Panc1 (cell line): ENCODE results near the gene SCGB1D4. TPM values are rescaled to one million over a fixed set of nuclear protein-coding genes. Genes with fewer than 3 reads are reported as not detected.
"Not testable (repeated sequence)": the region's sequence is repeated elsewhere in the genome, so short reads cannot be mapped to it uniquely, and the experiment has no call there.

Experiments used
- ATAC-seq: fragments of 200-7000 bp; cut with Tn5 transposase; 2 replicates; pipeline ENCODE4 v1.9.1; 2020; ENCODE audit warnings: mild to moderate bottlenecking, moderate library complexity
- BruUV-seq: library from RNA; stranded (reverse); fragments of 400-500 nt; replicated peaks from 2 replicates; lab custom pipeline; 2021; lab: Mats Ljungman, UMichigan
- CTCF ChIA-PET: fragments of 300-600 bp; sonication (Branson Sonifier 250); formaldehyde crosslinking; loops from one replicate; lab custom pipeline; 2022; ENCODE audit warnings: antibody characterized with exemption; lab: Charles Lee
- POLR2A ChIA-PET: fragments of 300-600 bp; sonication (Branson Sonifier 250); formaldehyde crosslinking; loops from one replicate; lab custom pipeline; 2022; ENCODE audit warnings: antibody characterized with exemption; lab: Charles Lee
- DNase-seq: peaks from one replicate; pipeline ENCODE4 v3.0.0-alpha.2; 2010; ENCODE audit warnings: low read depth, low spot score
- H3K27ac ChIP-seq: 2 replicates; pipeline ENCODE4 v1.5.1; 2011; ENCODE audit warnings: mild to moderate bottlenecking, low read length, inconsistent platforms
- H3K27me3 ChIP-seq: fragments of 200-500 bp; sonication (Bioruptor generic); 2 replicates; pipeline ENCODE4 v1.6.0; 2014; ENCODE audit warnings: low read length, inconsistent platforms; ENCODE audit not compliant: control insufficient read depth, insufficient read depth
- H3K36me3 ChIP-seq: fragments of 200-500 bp; sonication (Bioruptor generic); 2 replicates; pipeline ENCODE4 v1.5.1; 2014; ENCODE audit warnings: inconsistent platforms, mild to moderate bottlenecking, low read length, moderate library complexity; ENCODE audit not compliant: control insufficient read depth, insufficient read depth
- H3K4me1 ChIP-seq: 2 replicates; pipeline ENCODE4 v1.5.1; 2011; ENCODE audit warnings: inconsistent platforms, mild to moderate bottlenecking, low read length, moderate library complexity; ENCODE audit not compliant: control insufficient read depth, insufficient read depth
- H3K4me3 ChIP-seq, 2 experiments: 2 replicates each; pipeline ENCODE4 v1.5.1; 2011 to 2012; ENCODE audit warnings: low read depth in 2 of 2, low read length in 2 of 2, mild to moderate bottlenecking in 2 of 2, inconsistent platforms in 1 of 2, moderate library complexity in 1 of 2
- H3K9me3 ChIP-seq: fragments of 200-500 bp; sonication (Bioruptor generic); 2 replicates; pipeline ENCODE4 v1.5.1; 2014; ENCODE audit warnings: low read depth, mild to moderate bottlenecking, inconsistent platforms, low read length, moderate library complexity; ENCODE audit not compliant: control insufficient read depth, insufficient read depth
- POLR2AphosphoS5 ChIP-seq: IDR thresholded peaks from 2 replicates; pipeline ENCODE4 v1.6.1; 2012; ENCODE audit warnings: mild to moderate bottlenecking, low read depth, low read length, moderate library complexity
- SIN3A ChIP-seq: IDR thresholded peaks from 2 replicates; pipeline ENCODE4 v1.6.1; 2012; ENCODE audit warnings: low read depth, mild to moderate bottlenecking, low read length, moderate library complexity, borderline replicate concordance; ENCODE audit not compliant: insufficient read depth
- TCF7L2 ChIP-seq: IDR thresholded peaks from 2 replicates; pipeline ENCODE4 v1.6.1; 2011; ENCODE audit warnings: mild to moderate bottlenecking, low read depth, low read length, inconsistent platforms
- in situ Hi-C: cut with HindIII; loops from 2 replicates; pipeline ENCODE4 v1.10.0; 2016; ENCODE audit warnings: low sequenced_read_pairs, low pct_unique_long_range_greater_than_20kb
- intact Hi-C: fragments of 100-400 bp; cut with micrococcal nuclease; formaldehyde crosslinking; loops from one replicate; pipeline ENCODE4 v1.10.0; 2022; ENCODE audit not compliant: unreplicated experiment
- total RNA-seq: library from RNA; stranded (reverse); gene quantifications from one replicate; pipeline ENCODE4 v1.2.1, GENCODE V29; 2021; ENCODE audit not compliant: unreplicated experiment
- TF ChIP-seq, protein P1 (sequence below), 2 experiments: IDR thresholded peaks; 2 replicates each; pipeline ENCODE4 v1.6.1; 2011 to 2012; ENCODE audit warnings: low read depth in 2 of 2, control low read depth in 1 of 2, low read length in 1 of 2, mild to moderate bottlenecking in 1 of 2, moderate library complexity in 1 of 2; ENCODE audit not compliant: insufficient read depth in 1 of 2
- TF ChIP-seq, protein P2 (sequence below): fragments of 450-650 bp; IDR thresholded peaks from 2 replicates; pipeline ENCODE4 v1.5.1; 2017; ENCODE audit warnings: mild to moderate bottlenecking

The SCGB1D4 gene
- total RNA-seq, 1 experiment from 2014 or later = not detected

DNA sequence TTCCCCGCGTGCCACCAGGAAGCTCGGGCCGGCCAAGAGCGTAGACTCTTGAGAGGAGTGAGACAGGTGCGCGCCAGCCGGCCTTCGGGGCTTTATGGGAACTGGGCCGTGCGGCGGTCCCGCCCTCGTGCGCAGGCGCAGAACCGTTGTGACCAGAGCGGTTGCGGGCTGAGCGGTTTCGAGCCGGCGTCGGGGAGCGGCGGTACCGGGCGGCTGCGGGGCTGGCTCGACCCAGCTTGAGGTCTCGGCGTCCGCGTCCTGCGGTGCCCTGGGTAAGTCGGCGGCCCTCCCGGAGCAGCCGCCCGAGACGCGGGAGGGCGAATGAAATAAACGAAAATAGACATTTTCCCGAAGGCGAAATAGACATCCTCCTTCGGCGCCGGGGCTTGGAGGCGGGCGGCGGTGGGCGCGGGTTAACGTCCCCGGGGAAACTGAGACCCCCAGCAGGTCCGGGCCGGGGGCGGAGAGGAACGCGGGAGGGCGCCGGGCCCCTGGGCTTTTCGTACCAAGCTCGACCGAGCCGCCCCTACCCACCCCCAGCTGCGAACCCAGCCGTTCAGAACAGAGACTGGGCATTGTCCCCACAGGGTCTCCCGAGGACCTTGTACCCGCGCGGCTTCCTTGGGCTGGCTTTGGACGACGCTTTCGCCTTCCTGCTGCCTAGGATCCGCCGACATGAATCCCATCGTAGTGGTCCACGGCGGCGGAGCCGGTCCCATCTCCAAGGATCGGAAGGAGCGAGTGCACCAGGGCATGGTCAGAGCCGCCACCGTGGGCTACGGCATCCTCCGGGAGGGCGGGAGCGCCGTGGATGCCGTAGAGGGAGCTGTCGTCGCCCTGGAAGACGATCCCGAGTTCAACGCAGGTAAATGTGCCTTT lies 38.7 kb upstream of the SCGB1D4 start, which contains the start of gene ASRGL1:
Gene ASRGL1 (plus strand): TSS at position 146 of the 879 bp plus-strand sequence. CDS start 530 bp downstream, at position 676.
- Histone ChIP-seq H3K36me3 (no peaks in the 10 kb centered on the region; the same call in 1 of the 2 replicates), H3K27ac (peak within 1 kb of the TSS; percentile 73), H3K9me3 (no peaks in the 10 kb centered on the region), H3K4me1 (no peaks in the 10 kb centered on the region), H3K27me3 (no peaks in the 10 kb centered on the region; the same call in 1 of the 2 replicates), H3K4me3 (peak within 1 kb of the TSS; percentile 68 to 79)
- TF ChIP-seq SIN3A = 0 out of 2 replicates have a peak, but pooled peaks have one; percentile 11
- TF ChIP-seq POLR2AphosphoS5 = peak; percentile 28; the same call in 1 of the 2 replicates
- TF ChIP-seq, protein P1, sequence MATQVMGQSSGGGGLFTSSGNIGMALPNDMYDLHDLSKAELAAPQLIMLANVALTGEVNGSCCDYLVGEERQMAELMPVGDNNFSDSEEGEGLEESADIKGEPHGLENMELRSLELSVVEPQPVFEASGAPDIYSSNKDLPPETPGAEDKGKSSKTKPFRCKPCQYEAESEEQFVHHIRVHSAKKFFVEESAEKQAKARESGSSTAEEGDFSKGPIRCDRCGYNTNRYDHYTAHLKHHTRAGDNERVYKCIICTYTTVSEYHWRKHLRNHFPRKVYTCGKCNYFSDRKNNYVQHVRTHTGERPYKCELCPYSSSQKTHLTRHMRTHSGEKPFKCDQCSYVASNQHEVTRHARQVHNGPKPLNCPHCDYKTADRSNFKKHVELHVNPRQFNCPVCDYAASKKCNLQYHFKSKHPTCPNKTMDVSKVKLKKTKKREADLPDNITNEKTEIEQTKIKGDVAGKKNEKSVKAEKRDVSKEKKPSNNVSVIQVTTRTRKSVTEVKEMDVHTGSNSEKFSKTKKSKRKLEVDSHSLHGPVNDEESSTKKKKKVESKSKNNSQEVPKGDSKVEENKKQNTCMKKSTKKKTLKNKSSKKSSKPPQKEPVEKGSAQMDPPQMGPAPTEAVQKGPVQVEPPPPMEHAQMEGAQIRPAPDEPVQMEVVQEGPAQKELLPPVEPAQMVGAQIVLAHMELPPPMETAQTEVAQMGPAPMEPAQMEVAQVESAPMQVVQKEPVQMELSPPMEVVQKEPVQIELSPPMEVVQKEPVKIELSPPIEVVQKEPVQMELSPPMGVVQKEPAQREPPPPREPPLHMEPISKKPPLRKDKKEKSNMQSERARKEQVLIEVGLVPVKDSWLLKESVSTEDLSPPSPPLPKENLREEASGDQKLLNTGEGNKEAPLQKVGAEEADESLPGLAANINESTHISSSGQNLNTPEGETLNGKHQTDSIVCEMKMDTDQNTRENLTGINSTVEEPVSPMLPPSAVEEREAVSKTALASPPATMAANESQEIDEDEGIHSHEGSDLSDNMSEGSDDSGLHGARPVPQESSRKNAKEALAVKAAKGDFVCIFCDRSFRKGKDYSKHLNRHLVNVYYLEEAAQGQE (IDR thresholded peaks at IDR 0.05; ENCODE audit: insufficient read depth in 1 of 2, low read depth in 2 of 2, low read length in 1 of 2) = no peak
- TF ChIP-seq, protein P2, sequence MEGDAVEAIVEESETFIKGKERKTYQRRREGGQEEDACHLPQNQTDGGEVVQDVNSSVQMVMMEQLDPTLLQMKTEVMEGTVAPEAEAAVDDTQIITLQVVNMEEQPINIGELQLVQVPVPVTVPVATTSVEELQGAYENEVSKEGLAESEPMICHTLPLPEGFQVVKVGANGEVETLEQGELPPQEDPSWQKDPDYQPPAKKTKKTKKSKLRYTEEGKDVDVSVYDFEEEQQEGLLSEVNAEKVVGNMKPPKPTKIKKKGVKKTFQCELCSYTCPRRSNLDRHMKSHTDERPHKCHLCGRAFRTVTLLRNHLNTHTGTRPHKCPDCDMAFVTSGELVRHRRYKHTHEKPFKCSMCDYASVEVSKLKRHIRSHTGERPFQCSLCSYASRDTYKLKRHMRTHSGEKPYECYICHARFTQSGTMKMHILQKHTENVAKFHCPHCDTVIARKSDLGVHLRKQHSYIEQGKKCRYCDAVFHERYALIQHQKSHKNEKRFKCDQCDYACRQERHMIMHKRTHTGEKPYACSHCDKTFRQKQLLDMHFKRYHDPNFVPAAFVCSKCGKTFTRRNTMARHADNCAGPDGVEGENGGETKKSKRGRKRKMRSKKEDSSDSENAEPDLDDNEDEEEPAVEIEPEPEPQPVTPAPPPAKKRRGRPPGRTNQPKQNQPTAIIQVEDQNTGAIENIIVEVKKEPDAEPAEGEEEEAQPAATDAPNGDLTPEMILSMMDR = no peak
- intact Hi-C loops (no loop called here), in situ Hi-C loops (no loop called here)
- POLR2A ChIA-PET = no interaction called here
- peak; percentile 98 for ATAC-seq
- DNase-seq = no peak
- CTCF ChIA-PET = no interaction called here
- BruUV-seq = no TSS peak

DNA sequence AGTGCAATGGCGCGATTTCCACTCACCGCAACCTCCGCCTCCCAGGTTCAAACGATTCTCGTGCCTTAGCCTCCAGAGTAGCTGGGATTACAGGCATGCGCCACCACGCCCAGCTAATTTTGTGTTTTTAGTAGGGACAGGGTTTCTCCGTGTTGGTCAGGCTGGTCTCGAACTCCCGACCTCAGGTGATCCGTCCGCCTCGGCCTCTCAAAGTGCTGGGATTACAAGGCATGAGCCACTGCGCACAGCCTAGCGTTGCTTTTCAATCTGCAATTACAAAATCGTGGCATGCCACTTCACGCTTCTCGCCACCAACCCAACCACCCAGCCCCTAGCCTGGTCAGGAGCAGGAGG lies 38.1 kb upstream of the SCGB1D4 start:
- BruUV-seq, H3K27me3 ChIP-seq, H3K36me3 ChIP-seq, DNase-seq, H3K9me3 ChIP-seq, in situ Hi-C loops, intact Hi-C loops, H3K4me1 ChIP-seq, POLR2A ChIA-PET, ATAC-seq: not testable (repeated sequence)
- Histone ChIP-seq H3K27ac (peak overlapping the region; percentile 73), H3K4me3 (peak overlapping the region; percentile 68 to 79)
- CTCF ChIA-PET = interaction anchor here (0.6 kb wide), 1 partner anchor 128 kb away, joined by 3 read pairs; no protein-coding TSS in a partner anchor

DNA sequence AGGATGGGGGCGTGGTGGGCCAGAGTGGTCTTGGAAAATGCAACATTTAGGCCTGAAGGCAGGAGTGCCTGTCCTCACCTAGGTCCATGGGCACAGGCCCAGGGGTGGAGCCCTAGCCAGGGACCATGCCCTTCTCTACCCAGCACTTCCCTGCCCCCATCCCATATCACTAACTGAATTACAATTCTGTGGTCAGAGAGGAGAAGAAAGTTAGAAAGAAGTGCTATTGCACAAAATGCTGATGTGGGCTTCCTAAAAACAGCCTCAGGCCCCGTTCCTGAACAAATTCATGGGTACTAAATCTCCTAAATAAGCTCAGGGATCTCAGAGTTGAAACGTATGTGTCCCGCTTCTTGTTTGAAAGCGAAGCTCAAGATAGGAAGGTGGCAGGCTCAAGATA lies 34.9 kb upstream of the SCGB1D4 start:
- TF ChIP-seq POLR2AphosphoS5 (no peak), SIN3A (no peak), TCF7L2 (no peak)
- TF ChIP-seq, protein P2 = no peak
- TF ChIP-seq, protein P1 (IDR thresholded peaks at IDR 0.05; ENCODE audit: insufficient read depth in 1 of 2, low read depth in 2 of 2, low read length in 1 of 2) = no peak
- Histone ChIP-seq H3K9me3 (no peaks in the 10 kb centered on the region), H3K4me1 (no peaks in the 10 kb centered on the region), H3K27ac (no peak overlapping the region), H3K36me3 (no peaks in the 10 kb centered on the region), H3K27me3 (no peaks in the 10 kb centered on the region; the same call in 1 of the 2 replicates), H3K4me3 (no peak overlapping the region)
- DNase-seq (no peak), ATAC-seq (no peak)
- BruUV-seq = no TSS peak
- in situ Hi-C loops (no loop called here), intact Hi-C loops (no loop called here)
- POLR2A ChIA-PET = no interaction called here
- CTCF ChIA-PET = no interaction called here
